GM12878 (cell line): Measurements from ENCODE around the gene PTMA. TPM values are rescaled to one million over a fixed set of nuclear protein-coding genes. Genes with fewer than 3 reads are reported as not detected.

Experiments
- PKNOX1 ChIP-seq: fragments of 450-650 bp; IDR thresholded peaks from 2 replicates; pipeline ENCODE4 v1.6.1; 2016; ENCODE audit warnings: mild to moderate bottlenecking
- POLR2A ChIP-seq: IDR thresholded peaks from 2 replicates; pipeline ENCODE4 v1.6.1; 2011; ENCODE audit warnings: low read depth, mild to moderate bottlenecking, low read length
- TCF12 ChIP-seq: IDR thresholded peaks from 2 replicates; pipeline ENCODE4 v1.6.1; 2011; ENCODE audit warnings: low read depth, mild to moderate bottlenecking, low read length
- TCF3 ChIP-seq: IDR thresholded peaks from 2 replicates; pipeline ENCODE4 v1.6.1; 2012; ENCODE audit warnings: low read depth, mild to moderate bottlenecking, low read length, borderline replicate concordance; ENCODE audit not compliant: insufficient read depth
- ZBED1 ChIP-seq: IDR thresholded peaks from 2 replicates; pipeline ENCODE4 v1.6.1; 2016; ENCODE audit warnings: borderline replicate concordance
- ZNF592 ChIP-seq: fragments of 450-650 bp; IDR thresholded peaks from 2 replicates; pipeline ENCODE4 v1.6.1; 2017; ENCODE audit warnings: mild to moderate bottlenecking, moderate library complexity
- polyA plus RNA-seq, 11 experiments: library from polyadenylated mRNA; depleted of rRNA in 4 of 11; unstranded in 6 of 11; stranded (reverse) in 5 of 11; fragments of >200 nt; fragmentation: Nextera tagmentation in 4 of 11; fragmentation: Illumina TruSeq in 1 of 11; extraction: Ambion mirVana in 4 of 11; extraction: Trizol in 1 of 11; gene quantifications; 1 replicate in 1 of 11; 2 replicates in 10 of 11; pipeline versions ENCODE4 v1.2.1 to v1.2.3, GENCODE V29; 2011 to 2016; ENCODE audit warnings: inconsistent platforms in 2 of 11, missing spikeins in 2 of 11, low read depth in 1 of 11
- total RNA-seq, 4 experiments: library from RNA; depleted of rRNA in 3 of 4; stranded (reverse); fragments of >200 nt in 3 of 4; fragmentation: Illumina TruSeq in 1 of 4; extraction: Trizol in 1 of 4; gene quantifications; 2 replicates each; pipeline versions ENCODE4 v1.2.1 to v1.2.3, GENCODE V29; 2013 to 2021

PTMA gene
- total and polyA plus RNA-seq, 10 of the 15 experiments (the other 5 are each of a cell fraction or from before 2014, with no cell fraction given) = 1,144 to 5,018 (median 3,464) TPM

- TF ChIP-seq ZNF592 (no peak), PKNOX1 (peak; percentile 63), POLR2A (0 out of 2 replicates have a peak, but pooled peaks have one; percentile 39), TCF3 (peak; percentile 78; the same call in 1 of the 2 replicates), TCF12 (0 out of 2 replicates have a peak, but pooled peaks have one; percentile 11), ZBED1 (peak; percentile 37; the same call in 1 of the 2 replicates)
These were observed 27.9 kb upstream of the PTMA start (continued) for GRCh38 chr2:231680285-231680991.
